A172 (cell line): ENCODE results near the gene TSEN34. TPM values are rescaled to one million over a fixed set of nuclear protein-coding genes. Genes with fewer than 3 reads are reported as not detected.
"Not testable (repeated sequence)": the region's sequence is repeated elsewhere in the genome, so short reads cannot be mapped to it uniquely, and the experiment has no call there.

Experiments
- DNase-seq: peaks from one replicate; pipeline ENCODE4 v3.0.0-alpha.2; 2015; ENCODE audit warnings: low spot score
- total RNA-seq: library from RNA; depleted of rRNA; stranded (reverse); fragments of >200 nt; shearing (Covaris generic); gene quantifications from 2 replicates; pipeline ENCODE4 v1.2.3, GENCODE V29; 2014

Gene TSEN34
- total RNA-seq, 1 experiment from 2014 or later, result 277 TPM

DNA sequence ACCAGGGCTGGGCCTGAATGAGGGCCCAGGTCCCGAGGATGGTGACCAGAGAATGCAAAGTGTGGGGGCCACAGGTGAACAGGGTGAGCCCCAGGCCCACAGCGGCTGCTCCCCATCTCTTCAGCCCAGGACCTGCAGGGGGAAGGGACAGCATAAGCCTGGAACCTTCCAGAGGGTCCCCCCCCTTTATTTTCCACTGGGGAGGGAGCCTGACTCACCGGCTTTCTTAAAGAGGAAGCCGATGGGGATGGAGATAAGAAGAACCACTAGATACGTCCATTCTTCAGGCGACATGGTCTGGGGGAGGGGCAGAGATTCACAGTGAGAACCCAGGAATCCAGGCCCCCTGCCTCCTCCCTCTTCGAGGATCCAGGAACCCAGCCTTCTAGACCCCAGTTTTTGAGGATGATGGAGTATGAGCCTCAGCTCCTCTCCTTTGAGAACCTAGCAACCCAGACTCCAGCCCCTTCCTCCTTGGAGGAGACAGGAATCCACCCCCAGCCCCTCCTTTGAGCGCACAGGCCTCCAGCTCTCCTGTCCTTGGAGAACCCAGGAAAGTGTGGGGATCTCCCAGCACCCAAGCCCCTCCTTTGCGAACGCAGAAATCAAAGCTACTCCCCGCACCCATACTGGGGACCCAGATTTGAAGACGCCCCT is 2.8 kb upstream of the TSEN34 start:
- DNase-seq, result peak; percentile 92

DNA sequence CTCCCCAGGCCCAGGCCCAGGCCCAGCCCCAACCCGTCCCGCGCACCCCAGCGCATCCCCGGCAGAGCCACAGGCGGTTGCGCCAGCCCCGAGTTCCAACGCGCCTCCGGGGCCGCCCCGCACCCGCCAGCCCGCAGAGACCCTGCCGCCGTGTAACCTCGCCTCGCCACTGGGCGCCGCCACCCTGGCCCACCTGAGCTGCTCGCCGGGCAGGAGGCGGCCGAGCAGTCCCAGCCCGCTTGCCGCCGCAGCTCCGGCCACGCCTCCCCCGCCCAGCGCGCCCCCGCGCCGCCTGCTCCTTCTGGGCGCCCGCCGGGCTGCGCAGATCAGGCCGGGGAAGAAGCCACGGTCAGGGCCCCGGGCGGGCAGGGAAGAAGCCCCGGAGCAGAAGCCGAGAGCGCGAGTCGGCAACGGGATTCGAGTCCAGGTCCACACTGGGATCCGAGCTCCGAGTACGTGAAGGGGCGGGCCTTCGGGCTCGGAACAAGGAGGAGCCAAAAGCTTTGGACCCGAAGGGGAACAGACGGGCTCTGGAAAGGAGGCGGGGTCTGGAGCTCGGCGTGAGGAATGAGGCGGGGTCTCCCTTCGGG is 1.9 kb upstream of the TSEN34 start, which contains the start of gene MBOAT7:
MBOAT7 (minus strand) TSS at position 436 of the 590 bp plus-strand sequence. CDS start 1,072 bp downstream, outside the sequence.
- no peak for DNase-seq

DNA sequence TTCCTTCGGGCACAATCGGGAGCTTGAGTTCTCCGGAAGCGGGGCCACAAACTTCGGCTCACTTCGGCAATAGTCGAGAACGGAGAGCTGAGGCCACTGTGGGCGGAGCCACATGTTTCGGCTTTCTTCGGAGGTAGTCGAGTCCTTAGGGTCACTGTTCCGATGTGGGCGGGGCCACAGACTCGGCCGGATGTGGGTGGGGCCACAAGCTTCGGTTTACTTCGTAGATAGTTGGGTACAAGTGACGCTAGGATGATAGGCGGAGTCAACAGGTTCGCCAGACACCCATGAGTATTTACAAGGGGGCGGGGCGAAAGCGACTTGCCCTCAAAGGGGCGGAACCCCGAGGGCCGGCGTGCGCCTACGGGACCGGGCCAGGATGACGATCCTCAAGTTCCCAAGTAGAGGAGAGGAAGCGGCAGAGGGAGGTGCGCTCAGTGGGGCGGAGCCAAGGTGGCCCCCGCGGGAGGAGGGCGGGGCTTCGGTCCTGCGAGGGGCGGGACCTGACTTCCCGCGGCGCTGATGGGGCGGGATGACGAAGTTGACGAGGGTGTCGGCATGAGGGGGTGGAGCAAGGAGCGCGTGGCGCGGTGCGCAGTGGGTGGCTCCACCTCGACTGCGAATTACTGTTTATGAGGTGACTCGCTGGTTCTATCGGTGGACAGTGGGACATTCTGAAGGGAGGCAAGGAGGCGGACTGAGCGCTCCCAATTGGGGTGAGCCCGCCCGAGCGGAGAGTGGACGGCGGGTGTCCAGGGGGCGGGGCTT is 1.2 kb upstream of the TSEN34 start:
- peak; percentile 100 for DNase-seq

DNA sequence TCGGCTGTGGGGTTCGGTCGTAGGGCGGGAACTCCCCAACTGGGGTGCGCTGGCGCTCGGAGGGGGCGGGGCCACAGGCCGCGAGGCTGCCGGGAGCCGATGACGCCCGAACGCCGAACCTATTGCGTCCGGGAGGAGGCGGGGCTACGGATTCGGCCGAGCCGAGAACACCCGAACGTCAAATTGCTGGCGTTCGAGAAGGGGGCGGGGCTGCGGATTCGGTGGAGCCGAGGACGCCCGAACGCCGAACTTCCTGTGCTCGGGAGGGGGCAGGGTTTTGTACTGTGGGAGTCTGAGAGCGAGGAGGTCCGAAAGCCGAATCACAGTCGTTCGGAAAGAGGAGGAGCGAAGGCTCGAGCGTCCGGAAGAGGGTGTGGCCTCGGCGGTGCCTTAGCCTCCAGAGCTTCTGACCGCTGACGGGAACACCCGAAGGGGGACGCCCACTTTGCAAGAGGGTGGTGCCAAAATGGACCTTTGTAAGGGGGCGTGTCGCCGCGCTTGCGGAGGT is 551 bp upstream of the TSEN34 start:
- peak; percentile 100 for DNase-seq

DNA sequence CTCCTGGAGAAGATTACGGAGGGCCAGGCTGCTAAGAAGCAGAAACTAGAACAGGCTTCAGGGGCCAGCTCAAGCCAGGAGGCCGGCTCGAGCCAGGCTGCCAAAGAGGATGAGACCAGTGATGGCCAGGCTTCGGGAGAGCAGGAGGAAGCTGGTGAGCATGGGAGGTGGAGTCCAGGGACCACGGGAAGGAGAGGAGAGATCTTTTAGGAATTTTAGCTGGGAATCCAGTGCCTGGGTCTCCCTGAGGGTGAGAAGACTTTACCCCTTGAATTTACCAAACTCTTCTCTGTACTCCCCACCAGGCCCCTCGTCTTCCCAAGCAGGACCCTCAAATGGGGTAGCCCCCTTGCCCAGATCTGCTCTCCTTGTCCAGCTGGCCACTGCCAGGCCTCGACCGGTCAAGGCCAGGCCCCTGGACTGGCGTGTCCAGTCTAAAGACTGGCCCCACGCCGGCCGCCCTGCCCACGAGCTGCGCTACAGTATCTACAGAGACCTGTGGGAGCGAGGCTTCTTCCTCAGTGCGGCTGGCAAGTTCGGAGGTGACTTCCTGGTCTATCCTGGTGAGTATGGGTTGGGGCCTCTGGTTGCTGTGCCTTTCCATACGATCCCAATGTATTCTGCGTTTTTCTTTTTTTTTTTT is 824 bp downstream of the TSEN34 start:
- no peak for DNase-seq

DNA sequence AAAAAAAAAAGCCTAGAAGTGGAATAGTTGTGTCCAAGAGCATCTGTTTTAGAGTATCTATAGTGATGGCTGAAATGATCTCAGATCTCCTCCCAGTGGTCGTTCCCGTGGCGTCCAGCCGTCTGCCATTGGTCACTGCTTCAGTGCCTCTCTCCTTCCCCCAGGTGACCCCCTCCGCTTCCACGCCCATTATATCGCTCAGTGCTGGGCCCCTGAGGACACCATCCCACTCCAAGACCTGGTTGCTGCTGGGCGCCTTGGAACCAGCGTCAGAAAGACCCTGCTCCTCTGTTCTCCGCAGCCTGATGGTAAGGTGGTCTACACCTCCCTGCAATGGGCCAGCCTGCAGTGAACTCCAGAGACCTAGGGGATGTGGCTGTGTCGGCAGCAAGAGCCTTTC is 1.9 kb downstream of the TSEN34 start:
- DNase-seq, result no peak

DNA sequence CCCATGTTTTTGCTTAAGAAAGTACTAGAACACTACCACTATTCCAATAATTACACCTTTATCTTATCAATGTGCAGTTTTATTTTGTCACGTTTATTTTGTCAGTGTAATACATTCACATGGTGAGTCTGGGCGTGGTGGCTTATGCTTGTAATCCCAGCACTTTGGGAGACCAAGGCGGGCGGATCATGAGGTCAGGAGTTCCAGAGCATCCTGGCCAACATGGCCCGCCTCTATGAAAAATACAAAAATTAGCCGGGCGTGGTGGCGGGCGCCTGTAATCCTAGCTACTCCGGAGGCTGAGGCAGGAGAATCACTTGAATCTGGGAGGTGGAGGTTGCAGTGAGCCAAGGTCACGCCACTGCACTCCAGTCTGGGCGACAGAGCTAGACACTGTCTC is 3.4 kb downstream of the TSEN34 start:
- DNase-seq, result not testable (repeated sequence)

DNA sequence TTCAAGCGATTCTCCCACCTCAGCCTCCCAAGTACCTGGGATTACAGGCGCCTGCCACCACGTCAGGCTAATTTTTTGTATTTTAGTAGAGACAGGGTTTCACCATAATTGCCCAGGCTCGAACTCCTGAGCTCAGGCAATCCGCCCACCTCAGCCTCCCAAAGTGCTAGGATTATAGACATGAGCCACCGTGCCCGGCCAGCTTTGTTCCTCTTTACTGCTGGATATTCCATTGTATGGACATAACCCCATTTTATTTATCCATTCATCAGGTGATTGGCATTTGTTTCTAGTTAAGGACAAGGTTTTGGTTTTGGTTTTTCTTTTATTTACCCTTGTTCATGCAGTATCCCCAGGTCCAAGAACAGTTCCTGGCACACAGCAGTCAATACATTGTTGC is 5.4 kb downstream of the TSEN34 start:
- no peak for DNase-seq

DNA sequence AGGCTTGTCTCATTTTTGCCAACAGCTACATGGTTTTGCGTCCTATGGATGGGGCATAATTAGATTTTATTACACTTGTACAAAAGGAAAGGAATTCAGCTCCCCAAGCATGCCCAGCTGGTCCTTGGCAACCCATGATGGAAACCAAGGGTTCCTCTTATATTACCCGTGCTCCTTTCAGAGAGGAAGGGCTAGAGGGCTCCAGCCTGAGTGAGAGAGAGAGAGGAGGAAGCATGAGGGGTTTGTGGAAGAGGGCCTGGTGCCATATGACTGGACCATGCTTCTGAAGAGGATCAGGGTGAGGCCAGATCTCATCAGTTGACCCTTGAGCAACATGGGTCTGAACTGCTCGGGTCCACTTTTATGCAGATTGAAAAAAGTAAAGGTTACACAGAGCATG is 6.0 kb downstream of the TSEN34 start:
- DNase-seq, result no peak

DNA sequence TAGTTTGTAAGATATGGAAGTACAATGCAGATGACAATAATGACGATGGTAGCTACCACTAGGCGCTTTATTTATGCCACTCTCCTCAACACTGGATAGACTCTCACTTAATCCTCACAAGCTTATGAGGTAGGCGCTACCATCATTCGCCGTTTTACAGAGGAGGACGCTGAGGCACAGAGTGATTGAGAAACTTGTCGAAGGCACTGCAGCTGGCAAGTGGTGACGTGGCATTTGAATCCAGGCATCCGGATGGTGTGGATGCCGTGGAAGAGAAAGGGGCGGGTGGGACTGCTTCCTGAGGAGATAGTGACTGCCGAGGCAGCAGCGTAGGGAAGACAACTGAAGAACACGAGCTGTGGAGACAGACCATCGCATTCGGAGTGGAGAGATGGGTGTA is 8.3 kb downstream of the TSEN34 start:
- no peak for DNase-seq

DNA sequence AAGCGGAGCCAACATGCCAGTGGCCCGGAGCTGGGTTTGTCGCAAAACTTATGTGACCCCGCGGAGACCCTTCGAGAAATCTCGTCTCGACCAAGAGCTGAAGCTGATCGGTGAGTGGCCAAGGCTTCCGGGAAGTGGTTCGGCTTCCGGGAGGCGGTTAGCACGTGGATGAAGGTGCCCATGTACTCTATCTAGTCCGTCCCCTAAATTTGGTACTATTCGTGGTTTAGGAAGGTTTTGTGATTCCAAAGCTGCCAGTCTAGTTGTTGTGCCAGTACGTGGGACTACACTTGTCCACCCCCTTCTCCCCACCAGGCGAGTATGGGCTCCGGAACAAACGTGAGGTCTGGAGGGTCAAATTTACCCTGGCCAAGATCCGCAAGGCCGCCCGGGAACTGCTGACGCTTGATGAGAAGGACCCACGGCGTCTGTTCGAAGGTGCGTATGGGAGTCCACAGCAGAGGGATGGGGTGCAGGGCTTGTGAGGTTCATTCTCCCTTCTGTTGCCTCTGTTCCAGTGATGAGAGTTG is 10.1 kb downstream of the TSEN34 start:
- DNase-seq, result no peak

DNA sequence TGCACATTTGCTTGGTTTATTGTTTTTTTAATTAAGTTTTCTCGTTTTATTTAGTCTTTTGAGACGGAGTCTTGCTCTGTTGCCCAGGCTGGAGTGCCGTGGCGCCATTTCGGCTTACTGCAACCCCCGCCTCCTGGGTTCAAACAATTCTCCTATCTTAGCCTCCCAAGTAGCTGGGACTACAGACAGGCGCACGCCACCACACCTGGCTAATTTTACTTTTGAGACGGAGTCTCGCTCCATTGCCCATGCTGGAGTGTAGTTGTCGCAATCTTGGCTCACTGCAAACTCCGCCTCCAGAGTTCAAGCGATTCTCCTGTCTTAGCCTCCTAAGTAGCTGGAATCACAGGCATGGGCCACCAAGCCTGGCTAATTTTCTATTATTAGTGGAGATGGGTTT is 10.9 kb downstream of the TSEN34 start:
- DNase-seq, result no peak

DNA sequence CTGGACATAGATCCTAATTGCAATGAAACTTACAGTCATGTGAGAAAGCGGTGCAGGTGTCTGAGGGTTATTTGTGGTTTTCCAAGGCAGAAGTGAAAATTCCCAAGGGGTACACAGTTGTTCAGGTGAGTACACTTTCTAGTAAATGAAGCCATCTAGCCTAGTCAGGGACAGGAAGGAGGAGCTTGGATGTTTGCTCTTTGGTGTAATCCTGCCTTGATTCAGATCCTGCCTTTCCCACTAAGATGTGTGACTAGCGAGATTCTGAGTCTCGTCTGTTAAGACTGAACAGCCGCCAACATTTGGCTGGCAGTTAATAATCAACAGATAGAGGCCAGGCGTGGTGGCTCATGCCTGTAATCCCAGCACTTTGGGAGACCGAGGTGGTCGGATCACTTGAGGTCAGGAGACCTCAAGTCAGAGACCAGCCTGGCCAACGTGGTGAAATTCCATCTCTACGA is 12.1 kb downstream of the TSEN34 start:
- no peak for DNase-seq

DNA sequence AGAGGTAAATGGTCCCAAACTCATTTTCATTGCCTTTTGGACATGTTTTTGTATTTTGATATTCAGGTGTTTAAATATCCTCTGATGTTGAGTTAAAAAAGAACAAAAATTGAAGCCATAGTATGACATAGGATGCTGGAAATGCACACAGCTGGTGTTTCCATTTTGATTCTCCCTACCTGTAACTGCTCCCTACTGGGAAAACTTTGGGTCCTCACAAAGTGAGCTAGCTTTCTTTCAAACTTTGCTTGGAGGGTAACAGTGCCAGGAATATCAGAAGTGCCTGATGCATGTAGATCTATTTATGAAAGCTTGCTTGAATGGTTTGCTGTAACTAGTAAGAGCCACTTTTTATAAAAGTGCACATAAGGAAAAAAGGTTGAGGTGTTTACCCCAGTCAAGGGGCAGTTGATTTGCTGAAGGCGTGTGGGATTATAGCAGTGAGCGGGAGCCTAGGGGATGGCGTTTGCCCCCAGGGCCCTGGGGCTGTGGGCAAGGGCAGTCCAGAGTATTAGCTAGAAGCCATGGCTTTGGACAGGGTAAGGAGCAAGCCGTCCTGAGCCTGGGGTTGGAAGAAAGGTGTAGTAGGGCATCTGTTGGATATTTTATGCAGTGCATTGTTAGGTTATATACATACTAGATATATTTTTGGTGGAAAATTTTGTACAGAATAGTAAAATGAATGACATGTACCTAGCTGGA is 13.8 kb downstream of the TSEN34 start:
- no peak for DNase-seq

DNA sequence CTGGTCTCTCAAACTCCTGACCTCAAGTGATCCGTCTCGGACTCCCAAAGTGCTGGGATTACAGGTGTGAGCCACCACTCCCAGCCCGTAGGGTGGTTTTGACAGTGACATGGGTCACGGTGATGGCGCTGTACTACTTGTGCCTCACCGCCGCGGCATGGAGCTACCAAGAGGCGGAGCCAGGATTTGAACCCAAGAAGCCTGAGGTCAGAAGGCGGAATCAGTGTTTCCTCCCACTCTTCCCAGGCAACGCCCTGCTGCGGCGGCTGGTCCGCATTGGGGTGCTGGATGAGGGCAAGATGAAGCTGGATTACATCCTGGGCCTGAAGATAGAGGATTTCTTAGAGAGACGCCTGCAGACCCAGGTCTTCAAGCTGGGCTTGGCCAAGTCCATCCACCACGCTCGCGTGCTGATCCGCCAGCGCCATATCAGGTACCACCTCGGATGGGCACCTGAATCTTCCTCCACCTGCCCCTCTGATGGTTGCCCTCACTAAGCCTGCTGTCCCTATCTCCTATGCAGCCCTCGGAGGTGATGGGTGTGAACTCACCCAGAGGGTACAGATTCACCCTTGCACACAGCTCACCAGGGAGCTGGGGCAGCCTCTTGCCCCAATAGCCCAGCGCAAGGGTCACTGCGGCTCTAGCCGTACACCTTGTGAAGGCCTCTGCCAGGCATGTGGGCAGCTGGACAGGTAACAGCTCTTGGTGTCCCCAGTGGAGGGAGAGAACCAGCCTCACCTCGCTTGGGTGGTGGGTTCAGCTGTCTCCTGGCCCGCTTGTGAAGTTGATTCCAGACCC is 15.1 kb downstream of the TSEN34 start:
- no peak for DNase-seq

DNA sequence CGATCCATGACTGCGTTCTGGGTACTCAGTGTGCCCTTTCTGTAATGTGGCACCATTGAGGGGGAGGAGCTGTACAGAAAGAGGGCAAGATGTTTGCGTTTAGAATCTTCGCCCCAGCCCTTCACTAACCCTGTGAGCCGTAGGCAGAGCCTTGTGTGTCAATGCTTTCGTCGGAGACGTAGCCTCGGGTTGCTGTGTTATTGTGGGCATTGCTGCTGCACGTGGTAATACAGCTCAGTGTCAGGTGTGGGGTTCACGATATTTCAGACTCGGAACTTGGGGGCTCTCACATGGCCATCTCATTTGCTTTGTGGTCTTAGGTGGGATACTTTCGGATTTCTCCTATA is 15.7 kb downstream of the TSEN34 start:
- DNase-seq, result no peak

DNA sequence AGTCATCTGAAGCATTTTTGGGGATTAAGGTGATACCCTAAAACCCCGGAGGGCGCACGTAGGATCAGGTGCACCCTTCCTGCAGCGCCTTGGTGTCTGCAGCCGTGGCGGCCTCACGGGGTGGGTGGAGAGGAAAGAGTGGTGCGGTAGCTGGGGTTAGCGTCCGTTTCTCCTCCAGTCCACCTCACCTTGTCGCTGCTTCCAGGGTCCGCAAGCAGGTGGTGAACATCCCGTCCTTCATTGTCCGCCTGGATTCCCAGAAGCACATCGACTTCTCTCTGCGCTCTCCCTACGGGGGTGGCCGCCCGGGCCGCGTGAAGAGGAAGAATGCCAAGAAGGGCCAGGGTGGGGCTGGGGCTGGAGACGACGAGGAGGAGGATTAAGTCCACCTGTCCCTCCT is 16.1 kb downstream of the TSEN34 start:
- DNase-seq, result not testable (repeated sequence)

DNA sequence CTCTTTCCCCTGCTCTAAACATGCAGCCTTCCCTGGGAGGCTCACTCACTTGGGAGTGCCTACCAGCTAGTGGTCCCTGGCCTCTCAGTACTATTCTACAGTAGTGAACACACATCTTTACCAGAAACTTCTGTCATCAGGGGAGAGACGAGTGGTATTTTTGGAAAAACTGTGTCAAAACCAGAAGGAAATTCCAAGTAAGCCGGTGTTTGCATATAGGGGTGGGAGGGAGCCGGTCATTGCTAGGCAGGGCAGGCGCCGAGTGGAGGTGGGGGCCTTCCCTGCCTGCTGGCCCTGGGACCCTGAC is 16.5 kb downstream of the TSEN34 start:
- DNase-seq, result no peak

DNA sequence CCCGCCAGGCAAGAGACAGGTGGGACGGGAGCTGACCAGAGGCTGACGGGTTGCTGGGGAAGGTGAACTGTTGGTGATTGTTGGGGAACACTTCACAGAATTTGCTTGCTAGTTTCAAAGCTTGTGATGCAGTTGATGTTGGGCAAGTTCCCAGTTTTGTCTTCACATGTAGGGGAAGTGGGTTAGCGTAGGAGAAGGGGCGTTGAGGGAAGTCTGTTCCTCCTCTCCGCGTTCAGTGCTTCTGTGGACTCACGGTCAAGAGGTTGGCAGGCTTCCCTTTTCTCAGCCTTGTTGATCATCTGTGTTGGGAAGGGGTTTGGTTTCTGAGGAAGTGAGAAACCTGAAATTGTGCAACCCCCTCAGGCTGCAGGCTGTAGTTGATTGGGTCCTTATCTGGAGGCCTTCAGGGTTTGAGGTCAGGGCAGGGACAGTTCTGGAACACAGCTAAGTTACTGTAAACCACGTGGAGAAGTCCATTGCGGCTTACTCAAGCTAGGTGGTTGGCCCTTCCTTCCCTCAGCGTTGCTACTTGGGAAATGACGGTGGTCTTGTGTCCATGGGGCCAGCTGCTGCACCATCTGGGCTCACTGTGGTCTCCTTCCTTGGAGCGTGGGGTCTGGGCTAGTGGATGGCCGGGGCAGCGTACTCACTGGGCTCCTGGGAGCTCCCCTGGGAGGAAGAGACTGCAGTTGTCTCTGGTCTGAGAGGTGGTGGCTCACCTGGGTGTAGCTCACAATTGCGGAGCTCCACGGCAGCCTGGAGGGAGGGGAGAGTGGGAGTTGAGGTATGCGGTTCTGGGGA is 17.1 kb downstream of the TSEN34 start:
- DNase-seq, result peak; percentile 40

DNA sequence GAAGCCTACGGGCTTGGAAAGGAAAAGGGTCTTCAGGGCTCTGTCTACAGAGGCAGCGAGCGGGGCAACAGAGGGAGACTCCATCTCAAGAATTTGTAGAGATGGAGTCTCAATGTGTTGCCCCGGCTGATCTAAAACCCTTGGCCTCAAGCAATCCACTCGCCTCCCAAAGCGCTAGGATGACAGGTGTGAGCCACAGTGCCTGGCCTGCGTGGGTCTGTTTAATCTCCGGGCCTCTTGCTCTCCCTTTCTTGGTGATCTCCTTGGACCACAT is 17.6 kb downstream of the TSEN34 start:
- DNase-seq, result no peak
